Effector memory CD4-positive, alpha-beta T cell (primary cell): ENCODE measurements around the gene CPA1.

Experiments used
- DNase-seq, 3 donors: peaks; one replicate each; pipeline ENCODE4 v3.0.0-alpha.2; 2020
- H3K27ac ChIP-seq: 2 replicates; pipeline ENCODE4 v1.7.0; 2013; ENCODE audit warnings: mild to moderate bottlenecking, low read length, moderate library complexity; ENCODE audit not compliant: insufficient read depth, poor library complexity, severe bottlenecking
- H3K27me3 ChIP-seq: replicated peaks from 2 replicates; pipeline ENCODE4 v1.7.0; 2013; ENCODE audit warnings: mild to moderate bottlenecking, low read length; ENCODE audit not compliant: insufficient read depth, control insufficient read depth, poor library complexity, severe bottlenecking
- H3K36me3 ChIP-seq: 2 replicates; pipeline ENCODE4 v1.7.0; 2013; ENCODE audit warnings: mild to moderate bottlenecking, low read length, moderate library complexity; ENCODE audit not compliant: control insufficient read depth, insufficient read depth
- H3K4me1 ChIP-seq: 2 replicates; pipeline ENCODE4 v1.7.0; 2013; ENCODE audit warnings: low read length, mild to moderate bottlenecking; ENCODE audit not compliant: control insufficient read depth, insufficient read depth, poor library complexity, severe bottlenecking
- H3K4me3 ChIP-seq: 2 replicates; pipeline ENCODE4 v1.7.0; 2013; ENCODE audit warnings: low read length, low read depth, mild to moderate bottlenecking; ENCODE audit not compliant: insufficient read depth, poor library complexity, severe bottlenecking
- H3K9me3 ChIP-seq: 2 replicates; pipeline ENCODE4 v1.7.0; 2013; ENCODE audit warnings: mild to moderate bottlenecking, low read length, moderate library complexity; ENCODE audit not compliant: control insufficient read depth
- total RNA-seq, 3 donors: gene quantifications; one replicate each; lab custom pipeline; 2026; lab: John Stamatoyannopoulos, UW

CPA1 gene
- 0 to 0.19 (median 0) reads per million in 3 donors for total RNA-seq

- Histone ChIP-seq H3K27ac (no peak within 1 kb of the TSS), H3K4me3 (no peak within 1 kb of the TSS), H3K36me3 (no peaks in the 10 kb centered on the region), H3K4me1 (no peaks in the 10 kb centered on the region), H3K27me3 (no peaks in the 10 kb centered on the region), H3K9me3 (no peaks in the 10 kb centered on the region)
- no peak for DNase-seq
Measured at GRCh38 chr7:130379921-130380860, at the start of gene CPA1. TSS of gene CPA1 (plus strand) at chr7:130380494. CDS start at chr7:130380521, 27 bp downstream.

- DNase-seq: no peak
- no peaks in the 10 kb centered on the region for H3K4me1 ChIP-seq
- H3K27ac ChIP-seq: no peak overlapping the region
- H3K9me3 ChIP-seq: no peaks in the 10 kb centered on the region
- no peaks in the 10 kb centered on the region for H3K27me3 ChIP-seq
- H3K36me3 ChIP-seq: no peaks in the 10 kb centered on the region
- H3K4me3 ChIP-seq: no peak overlapping the region
Measured at GRCh38 chr7:130332259-130333053, 47.8 kb upstream of the CPA1 start.

GRCh38 chr7:130333832-130334231 is 46.5 kb upstream of the CPA1 start:
- no peak for DNase-seq
- Histone ChIP-seq H3K36me3 (no peaks in the 10 kb centered on the region), H3K4me3 (no peak overlapping the region), H3K4me1 (no peaks in the 10 kb centered on the region), H3K27ac (no peak overlapping the region), H3K9me3 (no peaks in the 10 kb centered on the region), H3K27me3 (no peaks in the 10 kb centered on the region)

- no peaks in the 10 kb centered on the region for H3K4me1 ChIP-seq
- DNase-seq: no peak
- no peaks in the 10 kb centered on the region for H3K9me3 ChIP-seq
- no peak overlapping the region for H3K27ac ChIP-seq
- H3K36me3 ChIP-seq: no peaks in the 10 kb centered on the region
- no peaks in the 10 kb centered on the region for H3K27me3 ChIP-seq
- no peak overlapping the region for H3K4me3 ChIP-seq
Measured at GRCh38 chr7:130334274-130334673, 46.0 kb upstream of the CPA1 start.

GRCh38 chr7:130337410-130337971 is 42.8 kb upstream of the CPA1 start:
- H3K36me3 ChIP-seq: no peaks in the 10 kb centered on the region
- DNase-seq: no peak

GRCh38 chr7:130338233-130338632 is 42.1 kb upstream of the CPA1 start:
- Histone ChIP-seq H3K9me3 (no peaks in the 10 kb centered on the region), H3K36me3 (no peaks in the 10 kb centered on the region), H3K27ac (no peak overlapping the region), H3K4me3 (no peak overlapping the region), H3K4me1 (no peaks in the 10 kb centered on the region), H3K27me3 (no peaks in the 10 kb centered on the region)
- no peak for DNase-seq

More at GRCh38 chr7:130337410-130337971, 42.8 kb upstream of the CPA1 start:
- no peak overlapping the region for H3K27ac ChIP-seq
- no peaks in the 10 kb centered on the region for H3K9me3 ChIP-seq
- H3K4me3 ChIP-seq: no peak overlapping the region
- no peaks in the 10 kb centered on the region for H3K27me3 ChIP-seq
- no peaks in the 10 kb centered on the region for H3K4me1 ChIP-seq

GRCh38 chr7:130341882-130342281 is 38.4 kb upstream of the CPA1 start:
- H3K27ac ChIP-seq: no peak overlapping the region
- H3K9me3 ChIP-seq: no peaks in the 10 kb centered on the region
- H3K4me1 ChIP-seq: no peaks in the 10 kb centered on the region
- H3K4me3 ChIP-seq: no peak overlapping the region
- no peaks in the 10 kb centered on the region for H3K36me3 ChIP-seq
- H3K27me3 ChIP-seq: no peaks in the 10 kb centered on the region
- no peak for DNase-seq

GRCh38 chr7:130342701-130343380 is 37.5 kb upstream of the CPA1 start:
- Histone ChIP-seq H3K36me3 (no peaks in the 10 kb centered on the region), H3K9me3 (no peaks in the 10 kb centered on the region), H3K27me3 (no peaks in the 10 kb centered on the region), H3K27ac (no peak overlapping the region), H3K4me1 (no peaks in the 10 kb centered on the region), H3K4me3 (no peak overlapping the region)
- DNase-seq: no peak

- no peak within 1 kb of the TSS for H3K4me3 ChIP-seq
- no peaks in the 10 kb centered on the region for H3K9me3 ChIP-seq
- no peak within 1 kb of the TSS for H3K27ac ChIP-seq
- no peaks in the 10 kb centered on the region for H3K4me1 ChIP-seq
- no peaks in the 10 kb centered on the region for H3K27me3 ChIP-seq
- H3K36me3 ChIP-seq: no peaks in the 10 kb centered on the region
- DNase-seq: no peak
Measured at GRCh38 chr7:130344271-130344866, 35.9 kb upstream of the CPA1 start, which contains the start of gene CPA5. TSS of gene CPA5 (plus strand) at chr7:130344816. CDS start at chr7:130346486, 1,670 bp downstream.
